PFSK-1 (cell line): ENCODE data around the gene CD72.

Experiments
- FOXP2 ChIP-seq: optimal IDR thresholded peaks from 2 replicates; pipeline ENCODE3; 2011; ENCODE audit warnings: borderline replicate concordance, control low read depth, inconsistent platforms; ENCODE audit not compliant: insufficient read depth; ENCODE audit errors: extremely low read length, extremely low read depth
- POLR2AphosphoS5 ChIP-seq: IDR thresholded peaks from 2 replicates; pipeline ENCODE4 v1.6.1; 2012; ENCODE audit warnings: low read depth, mild to moderate bottlenecking, control low read depth, low read length, moderate library complexity
- REST ChIP-seq, 2 experiments: IDR thresholded peaks; 2 replicates each; pipeline versions ENCODE4 v1.6.1 to v1.8.0; 2011 to 2012; ENCODE audit warnings: low read depth in 2 of 2, low read length in 2 of 2, control low read depth in 1 of 2, inconsistent platforms in 1 of 2, mild to moderate bottlenecking in 1 of 2, moderate library complexity in 1 of 2; ENCODE audit not compliant: insufficient read depth in 1 of 2
- SIN3A ChIP-seq: IDR thresholded peaks from 2 replicates; pipeline ENCODE4 v1.6.1; 2012; ENCODE audit warnings: mild to moderate bottlenecking, low read length, moderate library complexity, borderline replicate concordance; ENCODE audit not compliant: insufficient read depth
- TAF1 ChIP-seq: IDR thresholded peaks from 2 replicates; pipeline ENCODE4 v1.6.1; 2012; ENCODE audit warnings: low read length, control low read depth, borderline replicate concordance; ENCODE audit not compliant: insufficient read depth

Gene CD72

GRCh38 chr9:35609820-35610163 is 8.4 kb downstream of the CD72 start:
- no peak for TF ChIP-seq POLR2AphosphoS5
- no peak for TF ChIP-seq REST (IDR thresholded peaks at IDR 0.05; ENCODE audit: insufficient read depth in 1 of 2, low read depth in 2 of 2, low read length in 2 of 2)
- no peak for TF ChIP-seq SIN3A
- TF ChIP-seq FOXP2, result no peak
- no peak for TF ChIP-seq TAF1

GRCh38 chr9:35609001-35609819 is 9.0 kb downstream of the CD72 start:
- TF ChIP-seq POLR2AphosphoS5 (no peak), FOXP2 (no peak), TAF1 (no peak), REST (IDR thresholded peaks at IDR 0.05; ENCODE audit: insufficient read depth in 1 of 2, low read depth in 2 of 2, low read length in 2 of 2) (no peak), SIN3A (no peak)

- no peak for TF ChIP-seq FOXP2
- no peak for TF ChIP-seq REST (IDR thresholded peaks at IDR 0.05; ENCODE audit: insufficient read depth in 1 of 2, low read depth in 2 of 2, low read length in 2 of 2)
- TF ChIP-seq POLR2AphosphoS5, result no peak
- TF ChIP-seq TAF1, result no peak
- no peak for TF ChIP-seq SIN3A
Observed at GRCh38 chr9:35608221-35608620, 10.0 kb downstream of the CD72 start.

- TF ChIP-seq REST (IDR thresholded peaks at IDR 0.05; ENCODE audit: insufficient read depth in 1 of 2, low read depth in 2 of 2, low read length in 2 of 2), result no peak
- no peak for TF ChIP-seq FOXP2
- TF ChIP-seq SIN3A, result no peak
- TF ChIP-seq POLR2AphosphoS5, result no peak
- no peak for TF ChIP-seq TAF1
Observed at GRCh38 chr9:35606726-35607125, 11.5 kb downstream of the CD72 start.
